GM12878 (cell line): Measurements from ENCODE around the gene DNAJC6. TPM values are rescaled to one million over a fixed set of nuclear protein-coding genes. Genes with fewer than 3 reads are reported as not detected.
A peak's percentile ranks its signal among the peaks of the same experiment; 100 is the strongest.

ENCODE experiments used
- ATF7 ChIP-seq: fragments of 450-650 bp; IDR thresholded peaks from 2 replicates; pipeline ENCODE4 v1.6.1; 2016; ENCODE audit warnings: low read depth, mild to moderate bottlenecking
- BACH1 ChIP-seq: fragments of 450-650 bp; IDR thresholded peaks from 2 replicates; pipeline ENCODE4 v1.6.1; 2017; ENCODE audit warnings: mild to moderate bottlenecking, borderline replicate concordance
- CHD1 ChIP-seq: IDR thresholded peaks from 2 replicates; pipeline ENCODE4 v1.6.1; 2012; ENCODE audit warnings: low read depth, low read length, improper control_type of control experiment
- NR2C2 ChIP-seq: IDR thresholded peaks from 2 replicates; pipeline ENCODE4 v1.6.1; 2011; ENCODE audit warnings: borderline replicate concordance, low read depth; ENCODE audit not compliant: control insufficient read depth, insufficient read length
- RAD21 ChIP-seq: IDR thresholded peaks from 2 replicates; pipeline ENCODE4 v1.6.1; 2011; ENCODE audit warnings: mild to moderate bottlenecking, low read depth, low read length, moderate library complexity; ENCODE audit not compliant: insufficient read depth
- TARDBP ChIP-seq: IDR thresholded peaks from 2 replicates; pipeline ENCODE4 v1.6.1; 2016; ENCODE audit warnings: borderline replicate concordance
- TCF12 ChIP-seq: IDR thresholded peaks from 2 replicates; pipeline ENCODE4 v1.6.1; 2011; ENCODE audit warnings: low read depth, mild to moderate bottlenecking, low read length
- TCF3 ChIP-seq: IDR thresholded peaks from 2 replicates; pipeline ENCODE4 v1.6.1; 2012; ENCODE audit warnings: low read depth, mild to moderate bottlenecking, low read length, borderline replicate concordance; ENCODE audit not compliant: insufficient read depth
- TCF7 ChIP-seq: IDR thresholded peaks from 2 replicates; pipeline ENCODE4 v1.6.1; 2014; ENCODE audit warnings: antibody characterized with exemption, borderline replicate concordance
- polyA plus RNA-seq, 11 experiments: library from polyadenylated mRNA; depleted of rRNA in 4 of 11; unstranded in 6 of 11; stranded (reverse) in 5 of 11; fragments of >200 nt; fragmentation: Nextera tagmentation in 4 of 11; fragmentation: Illumina TruSeq in 1 of 11; extraction: Ambion mirVana in 4 of 11; extraction: Trizol in 1 of 11; gene quantifications; 1 replicate in 1 of 11; 2 replicates in 10 of 11; pipeline versions ENCODE4 v1.2.1 to v1.2.3, GENCODE V29; 2011 to 2016; ENCODE audit warnings: inconsistent platforms in 2 of 11, missing spikeins in 2 of 11, low read depth in 1 of 11
- total RNA-seq, 4 experiments: library from RNA; depleted of rRNA in 3 of 4; stranded (reverse); fragments of >200 nt in 3 of 4; fragmentation: Illumina TruSeq in 1 of 4; extraction: Trizol in 1 of 4; gene quantifications; 2 replicates each; pipeline versions ENCODE4 v1.2.1 to v1.2.3, GENCODE V29; 2013 to 2021
- TF ChIP-seq, protein P1 (sequence below): fragments of 450-650 bp; IDR thresholded peaks from 2 replicates; pipeline ENCODE4 v1.6.1; 2018; ENCODE audit warnings: borderline replicate concordance, mild to moderate bottlenecking; ENCODE audit not compliant: partially characterized antibody
- TF ChIP-seq, protein P2 (sequence below): fragments of 450-650 bp; IDR thresholded peaks from 2 replicates; pipeline ENCODE4 v1.6.1; 2017; ENCODE audit warnings: mild to moderate bottlenecking, low read depth, inconsistent platforms; ENCODE audit not compliant: poor library complexity, severe bottlenecking
- TF ChIP-seq, protein P3 (sequence below): fragments of 450-650 bp; IDR thresholded peaks from 2 replicates; pipeline ENCODE4 v1.6.1; 2017; ENCODE audit warnings: mild to moderate bottlenecking, moderate library complexity
- TF ChIP-seq, protein P4 (sequence below): fragments of 450-650 bp; IDR thresholded peaks from 2 replicates; pipeline ENCODE4 v1.6.1; 2017; ENCODE audit warnings: mild to moderate bottlenecking
- TF ChIP-seq, protein P5 (sequence below): IDR thresholded peaks from 2 replicates; pipeline ENCODE4 v1.6.1; 2012; ENCODE audit warnings: low read length, inconsistent platforms
- TF ChIP-seq, protein P6 (sequence below): IDR thresholded peaks from 2 replicates; pipeline ENCODE4 v1.6.1; 2011; ENCODE audit warnings: low read depth, mild to moderate bottlenecking, low read length, moderate library complexity, borderline replicate concordance; ENCODE audit errors: extremely low read depth

Gene DNAJC6
- total and polyA plus RNA-seq, 10 of the 15 experiments (the other 5 are each of a cell fraction or from before 2014, with no cell fraction given), result 0.08 to 4.3 (median 2.7) TPM

DNA sequence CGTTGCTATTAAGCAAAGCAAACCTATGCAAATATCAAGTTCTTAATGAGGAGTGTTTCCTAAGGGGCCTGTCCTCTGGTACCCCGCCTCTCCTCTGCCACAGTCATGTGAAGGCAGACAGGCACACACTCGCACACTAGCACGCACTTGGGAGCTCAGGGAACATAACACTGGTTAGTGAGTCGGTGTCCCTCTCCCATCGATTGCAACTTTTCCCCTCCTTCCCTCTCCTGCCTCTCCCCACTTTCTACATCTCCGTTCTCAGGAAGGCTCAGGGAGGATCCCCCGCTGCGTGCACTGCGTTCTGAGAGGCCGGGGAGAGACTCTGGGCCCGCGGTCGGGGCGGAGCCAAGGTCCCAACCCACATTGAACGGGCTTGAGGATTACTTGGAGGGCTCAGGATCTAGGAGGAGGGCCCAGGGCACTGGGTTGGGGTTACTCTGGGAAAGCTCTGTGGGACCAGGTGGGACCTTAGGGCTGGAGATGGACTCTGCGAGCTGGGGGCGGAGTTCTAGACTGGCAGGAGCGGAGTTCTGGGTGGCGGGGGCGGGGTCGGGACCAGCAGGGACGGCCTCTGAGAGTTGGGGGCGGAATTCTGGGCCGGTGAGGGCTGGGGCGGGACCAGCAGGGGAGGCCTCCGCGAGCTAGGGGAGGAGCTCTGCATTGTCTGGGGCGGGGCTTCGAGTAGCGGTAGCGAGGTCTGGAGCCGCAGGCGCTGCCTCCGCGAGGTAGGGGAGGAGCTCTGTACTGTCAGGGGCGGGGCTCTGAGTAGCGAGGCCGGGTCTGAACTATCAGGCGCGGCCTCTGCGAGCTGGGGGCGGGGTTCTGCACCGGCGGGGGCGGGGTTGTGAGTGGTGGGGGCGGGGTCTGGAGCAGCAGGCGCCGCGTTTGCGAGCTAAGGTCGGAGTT is 110.6 kb downstream of the DNAJC6 start (continued):
- TF ChIP-seq, protein P1, sequence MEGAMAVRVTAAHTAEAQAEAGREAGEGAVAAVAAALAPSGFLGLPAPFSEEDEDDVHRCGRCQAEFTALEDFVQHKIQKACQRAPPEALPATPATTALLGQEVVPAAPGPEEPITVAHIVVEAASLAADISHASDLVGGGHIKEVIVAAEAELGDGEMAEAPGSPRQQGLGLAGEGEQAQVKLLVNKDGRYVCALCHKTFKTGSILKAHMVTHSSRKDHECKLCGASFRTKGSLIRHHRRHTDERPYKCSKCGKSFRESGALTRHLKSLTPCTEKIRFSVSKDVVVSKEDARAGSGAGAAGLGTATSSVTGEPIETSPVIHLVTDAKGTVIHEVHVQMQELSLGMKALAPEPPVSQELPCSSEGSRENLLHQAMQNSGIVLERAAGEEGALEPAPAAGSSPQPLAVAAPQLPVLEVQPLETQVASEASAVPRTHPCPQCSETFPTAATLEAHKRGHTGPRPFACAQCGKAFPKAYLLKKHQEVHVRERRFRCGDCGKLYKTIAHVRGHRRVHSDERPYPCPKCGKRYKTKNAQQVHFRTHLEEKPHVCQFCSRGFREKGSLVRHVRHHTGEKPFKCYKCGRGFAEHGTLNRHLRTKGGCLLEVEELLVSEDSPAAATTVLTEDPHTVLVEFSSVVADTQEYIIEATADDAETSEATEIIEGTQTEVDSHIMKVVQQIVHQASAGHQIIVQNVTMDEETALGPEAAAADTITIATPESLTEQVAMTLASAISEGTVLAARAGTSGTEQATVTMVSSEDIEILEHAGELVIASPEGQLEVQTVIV, result no peak
- TF ChIP-seq, protein P2, sequence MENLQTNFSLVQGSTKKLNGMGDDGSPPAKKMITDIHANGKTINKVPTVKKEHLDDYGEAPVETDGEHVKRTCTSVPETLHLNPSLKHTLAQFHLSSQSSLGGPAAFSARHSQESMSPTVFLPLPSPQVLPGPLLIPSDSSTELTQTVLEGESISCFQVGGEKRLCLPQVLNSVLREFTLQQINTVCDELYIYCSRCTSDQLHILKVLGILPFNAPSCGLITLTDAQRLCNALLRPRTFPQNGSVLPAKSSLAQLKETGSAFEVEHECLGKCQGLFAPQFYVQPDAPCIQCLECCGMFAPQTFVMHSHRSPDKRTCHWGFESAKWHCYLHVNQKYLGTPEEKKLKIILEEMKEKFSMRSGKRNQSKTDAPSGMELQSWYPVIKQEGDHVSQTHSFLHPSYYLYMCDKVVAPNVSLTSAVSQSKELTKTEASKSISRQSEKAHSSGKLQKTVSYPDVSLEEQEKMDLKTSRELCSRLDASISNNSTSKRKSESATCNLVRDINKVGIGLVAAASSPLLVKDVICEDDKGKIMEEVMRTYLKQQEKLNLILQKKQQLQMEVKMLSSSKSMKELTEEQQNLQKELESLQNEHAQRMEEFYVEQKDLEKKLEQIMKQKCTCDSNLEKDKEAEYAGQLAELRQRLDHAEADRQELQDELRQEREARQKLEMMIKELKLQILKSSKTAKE, result peak; percentile 23
- TF ChIP-seq, protein P3, sequence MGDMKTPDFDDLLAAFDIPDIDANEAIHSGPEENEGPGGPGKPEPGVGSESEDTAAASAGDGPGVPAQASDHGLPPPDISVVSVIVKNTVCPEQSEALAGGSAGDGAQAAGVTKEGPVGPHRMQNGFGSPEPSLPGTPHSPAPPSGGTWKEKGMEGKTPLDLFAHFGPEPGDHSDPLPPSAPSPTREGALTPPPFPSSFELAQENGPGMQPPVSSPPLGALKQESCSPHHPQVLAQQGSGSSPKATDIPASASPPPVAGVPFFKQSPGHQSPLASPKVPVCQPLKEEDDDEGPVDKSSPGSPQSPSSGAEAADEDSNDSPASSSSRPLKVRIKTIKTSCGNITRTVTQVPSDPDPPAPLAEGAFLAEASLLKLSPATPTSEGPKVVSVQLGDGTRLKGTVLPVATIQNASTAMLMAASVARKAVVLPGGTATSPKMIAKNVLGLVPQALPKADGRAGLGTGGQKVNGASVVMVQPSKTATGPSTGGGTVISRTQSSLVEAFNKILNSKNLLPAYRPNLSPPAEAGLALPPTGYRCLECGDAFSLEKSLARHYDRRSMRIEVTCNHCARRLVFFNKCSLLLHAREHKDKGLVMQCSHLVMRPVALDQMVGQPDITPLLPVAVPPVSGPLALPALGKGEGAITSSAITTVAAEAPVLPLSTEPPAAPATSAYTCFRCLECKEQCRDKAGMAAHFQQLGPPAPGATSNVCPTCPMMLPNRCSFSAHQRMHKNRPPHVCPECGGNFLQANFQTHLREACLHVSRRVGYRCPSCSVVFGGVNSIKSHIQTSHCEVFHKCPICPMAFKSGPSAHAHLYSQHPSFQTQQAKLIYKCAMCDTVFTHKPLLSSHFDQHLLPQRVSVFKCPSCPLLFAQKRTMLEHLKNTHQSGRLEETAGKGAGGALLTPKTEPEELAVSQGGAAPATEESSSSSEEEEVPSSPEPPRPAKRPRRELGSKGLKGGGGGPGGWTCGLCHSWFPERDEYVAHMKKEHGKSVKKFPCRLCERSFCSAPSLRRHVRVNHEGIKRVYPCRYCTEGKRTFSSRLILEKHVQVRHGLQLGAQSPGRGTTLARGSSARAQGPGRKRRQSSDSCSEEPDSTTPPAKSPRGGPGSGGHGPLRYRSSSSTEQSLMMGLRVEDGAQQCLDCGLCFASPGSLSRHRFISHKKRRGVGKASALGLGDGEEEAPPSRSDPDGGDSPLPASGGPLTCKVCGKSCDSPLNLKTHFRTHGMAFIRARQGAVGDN, result no peak
- no peak for TF ChIP-seq NR2C2
- TF ChIP-seq, protein P4, sequence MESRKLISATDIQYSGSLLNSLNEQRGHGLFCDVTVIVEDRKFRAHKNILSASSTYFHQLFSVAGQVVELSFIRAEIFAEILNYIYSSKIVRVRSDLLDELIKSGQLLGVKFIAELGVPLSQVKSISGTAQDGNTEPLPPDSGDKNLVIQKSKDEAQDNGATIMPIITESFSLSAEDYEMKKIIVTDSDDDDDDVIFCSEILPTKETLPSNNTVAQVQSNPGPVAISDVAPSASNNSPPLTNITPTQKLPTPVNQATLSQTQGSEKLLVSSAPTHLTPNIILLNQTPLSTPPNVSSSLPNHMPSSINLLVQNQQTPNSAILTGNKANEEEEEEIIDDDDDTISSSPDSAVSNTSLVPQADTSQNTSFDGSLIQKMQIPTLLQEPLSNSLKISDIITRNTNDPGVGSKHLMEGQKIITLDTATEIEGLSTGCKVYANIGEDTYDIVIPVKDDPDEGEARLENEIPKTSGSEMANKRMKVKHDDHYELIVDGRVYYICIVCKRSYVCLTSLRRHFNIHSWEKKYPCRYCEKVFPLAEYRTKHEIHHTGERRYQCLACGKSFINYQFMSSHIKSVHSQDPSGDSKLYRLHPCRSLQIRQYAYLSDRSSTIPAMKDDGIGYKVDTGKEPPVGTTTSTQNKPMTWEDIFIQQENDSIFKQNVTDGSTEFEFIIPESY, result no peak
- TF ChIP-seq, protein P5, sequence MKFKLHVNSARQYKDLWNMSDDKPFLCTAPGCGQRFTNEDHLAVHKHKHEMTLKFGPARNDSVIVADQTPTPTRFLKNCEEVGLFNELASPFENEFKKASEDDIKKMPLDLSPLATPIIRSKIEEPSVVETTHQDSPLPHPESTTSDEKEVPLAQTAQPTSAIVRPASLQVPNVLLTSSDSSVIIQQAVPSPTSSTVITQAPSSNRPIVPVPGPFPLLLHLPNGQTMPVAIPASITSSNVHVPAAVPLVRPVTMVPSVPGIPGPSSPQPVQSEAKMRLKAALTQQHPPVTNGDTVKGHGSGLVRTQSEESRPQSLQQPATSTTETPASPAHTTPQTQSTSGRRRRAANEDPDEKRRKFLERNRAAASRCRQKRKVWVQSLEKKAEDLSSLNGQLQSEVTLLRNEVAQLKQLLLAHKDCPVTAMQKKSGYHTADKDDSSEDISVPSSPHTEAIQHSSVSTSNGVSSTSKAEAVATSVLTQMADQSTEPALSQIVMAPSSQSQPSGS, result no peak
- TF ChIP-seq CHD1, result peak; percentile 47; the same call in 1 of the 2 replicates
- TF ChIP-seq RAD21, result no peak
- no peak for TF ChIP-seq TARDBP
- no peak for TF ChIP-seq TCF12
- no peak for TF ChIP-seq TCF7
- TF ChIP-seq, protein P6, sequence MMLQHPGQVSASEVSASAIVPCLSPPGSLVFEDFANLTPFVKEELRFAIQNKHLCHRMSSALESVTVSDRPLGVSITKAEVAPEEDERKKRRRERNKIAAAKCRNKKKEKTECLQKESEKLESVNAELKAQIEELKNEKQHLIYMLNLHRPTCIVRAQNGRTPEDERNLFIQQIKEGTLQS, result no peak
- TF ChIP-seq ATF7, result peak; percentile 56
- 0 out of 2 replicates have a peak, but pooled peaks have one; percentile 41 for TF ChIP-seq BACH1
- no peak for TF ChIP-seq TCF3
